ENCODE data around the gene VENTX.

DNA sequence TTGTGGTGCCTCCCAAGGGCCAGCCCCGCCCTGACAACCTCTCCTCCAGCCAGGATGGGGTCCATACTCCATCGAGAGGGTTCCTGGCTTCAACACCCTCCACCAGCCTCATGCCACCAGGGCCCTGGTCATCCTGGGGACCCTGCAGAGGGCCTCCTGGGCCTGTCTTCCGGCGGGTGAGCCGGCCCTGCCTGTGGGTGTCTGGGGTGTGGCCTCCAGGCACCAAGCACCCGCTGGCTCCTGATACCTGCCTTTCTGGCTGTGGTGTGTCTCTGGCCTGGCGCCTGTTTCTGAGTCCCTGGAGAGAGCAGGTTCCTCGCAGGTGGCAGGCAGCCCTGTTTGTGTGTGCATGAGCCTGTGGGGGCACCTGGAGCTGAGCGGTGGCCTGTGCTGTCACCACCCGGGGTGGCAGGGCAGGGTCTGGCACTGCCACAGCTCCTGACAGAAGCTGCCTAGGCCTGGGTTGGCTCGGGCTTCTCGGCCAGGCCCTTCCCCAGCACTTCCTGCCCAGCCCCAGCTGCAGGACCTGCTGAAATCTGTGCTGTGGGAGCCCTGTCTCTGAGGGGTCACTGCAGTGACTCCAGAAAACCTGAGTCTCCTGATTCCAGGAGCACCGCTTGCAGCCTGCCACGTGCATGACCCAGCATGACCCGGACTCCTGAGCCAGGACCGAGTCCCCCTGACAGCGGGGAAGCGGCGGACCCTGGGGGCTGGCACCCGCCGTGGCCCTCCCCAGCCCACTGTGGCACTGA is 20.6 kb downstream of the VENTX start:
- TF ChIP-seq RAD21 (IDR thresholded peaks at IDR 0.05; ENCODE audit: low read length) (no peak), POLR2A (IDR thresholded peaks at IDR 0.05; ENCODE audit: low read depth, low read length) (no peak), SMC3 (IDR thresholded peaks at IDR 0.05; ENCODE audit: low read depth, low read length) (no peak), BHLHE40 (IDR thresholded peaks at IDR 0.05; ENCODE audit: low read depth, low read length) (no peak), MXI1 (IDR thresholded peaks at IDR 0.05; ENCODE audit: borderline replicate concordance, low read depth, low read length) (no peak), RFX5 (IDR thresholded peaks at IDR 0.05; ENCODE audit: low read depth, low read length) (no peak)
- TF ChIP-seq, protein P1, sequence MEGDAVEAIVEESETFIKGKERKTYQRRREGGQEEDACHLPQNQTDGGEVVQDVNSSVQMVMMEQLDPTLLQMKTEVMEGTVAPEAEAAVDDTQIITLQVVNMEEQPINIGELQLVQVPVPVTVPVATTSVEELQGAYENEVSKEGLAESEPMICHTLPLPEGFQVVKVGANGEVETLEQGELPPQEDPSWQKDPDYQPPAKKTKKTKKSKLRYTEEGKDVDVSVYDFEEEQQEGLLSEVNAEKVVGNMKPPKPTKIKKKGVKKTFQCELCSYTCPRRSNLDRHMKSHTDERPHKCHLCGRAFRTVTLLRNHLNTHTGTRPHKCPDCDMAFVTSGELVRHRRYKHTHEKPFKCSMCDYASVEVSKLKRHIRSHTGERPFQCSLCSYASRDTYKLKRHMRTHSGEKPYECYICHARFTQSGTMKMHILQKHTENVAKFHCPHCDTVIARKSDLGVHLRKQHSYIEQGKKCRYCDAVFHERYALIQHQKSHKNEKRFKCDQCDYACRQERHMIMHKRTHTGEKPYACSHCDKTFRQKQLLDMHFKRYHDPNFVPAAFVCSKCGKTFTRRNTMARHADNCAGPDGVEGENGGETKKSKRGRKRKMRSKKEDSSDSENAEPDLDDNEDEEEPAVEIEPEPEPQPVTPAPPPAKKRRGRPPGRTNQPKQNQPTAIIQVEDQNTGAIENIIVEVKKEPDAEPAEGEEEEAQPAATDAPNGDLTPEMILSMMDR (conservative IDR thresholded peaks at IDR 0.05; ENCODE audit: low read depth, low read length), result no peak
- TF ChIP-seq, protein P2, sequence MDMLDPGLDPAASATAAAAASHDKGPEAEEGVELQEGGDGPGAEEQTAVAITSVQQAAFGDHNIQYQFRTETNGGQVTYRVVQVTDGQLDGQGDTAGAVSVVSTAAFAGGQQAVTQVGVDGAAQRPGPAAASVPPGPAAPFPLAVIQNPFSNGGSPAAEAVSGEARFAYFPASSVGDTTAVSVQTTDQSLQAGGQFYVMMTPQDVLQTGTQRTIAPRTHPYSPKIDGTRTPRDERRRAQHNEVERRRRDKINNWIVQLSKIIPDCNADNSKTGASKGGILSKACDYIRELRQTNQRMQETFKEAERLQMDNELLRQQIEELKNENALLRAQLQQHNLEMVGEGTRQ (IDR thresholded peaks at IDR 0.05; ENCODE audit: low read depth, low read length), result no peak
